Neural cell (in vitro differentiated cells): ENCODE results near the gene SERPINA9. TPM values are rescaled to one million over a fixed set of nuclear protein-coding genes. Genes with fewer than 3 reads are reported as not detected.
"Not testable (repeated sequence)": the region's sequence is repeated elsewhere in the genome, so short reads cannot be mapped to it uniquely, and the experiment has no call there.

Experiments
- H2AFZ ChIP-seq: fragments of 200-600, 300-800 bp; sonication (generic), shearing (Covaris generic); 2 replicates; pipeline ENCODE4 v1.6.0; 2014; ENCODE audit warnings: low read depth, mild to moderate bottlenecking, antibody characterized with exemption, low read length, moderate library complexity
- H3F3A ChIP-seq: fragments of 200-600 bp; shearing (Covaris generic); 2 replicates; pipeline ENCODE4 v1.6.1; 2016; ENCODE audit warnings: mild to moderate bottlenecking, moderate library complexity, mixed read lengths, antibody characterized with exemption, low read length; ENCODE audit not compliant: insufficient read depth, poor library complexity, severe bottlenecking
- H3K27ac ChIP-seq: fragments of 200-600, 300-800 bp; sonication (generic), shearing (Covaris generic); 2 replicates; pipeline ENCODE4 v1.5.1; 2014; ENCODE audit warnings: mild to moderate bottlenecking, low read length, moderate library complexity
- H3K27me3 ChIP-seq: fragments of 300-800, 200-600 bp; sonication (generic), shearing (Covaris generic); 2 replicates; pipeline ENCODE4 v1.6.0; 2014; ENCODE audit warnings: mild to moderate bottlenecking, low read depth, low read length, moderate library complexity; ENCODE audit not compliant: insufficient read depth
- H3K36me3 ChIP-seq: fragments of 300-800, 200-600 bp; sonication (generic), shearing (Covaris generic); 2 replicates; pipeline ENCODE4 v1.5.1; 2014; ENCODE audit warnings: mild to moderate bottlenecking, antibody characterized with exemption, low read length, moderate library complexity; ENCODE audit not compliant: insufficient read depth
- H3K4me2 ChIP-seq: fragments of 300-800, 200-600 bp; sonication (generic), shearing (Covaris generic); 2 replicates; pipeline ENCODE4 v1.6.0; 2014; ENCODE audit warnings: mild to moderate bottlenecking, low read length
- H3K4me3 ChIP-seq: fragments of 300-800, 200-600 bp; sonication (generic), shearing (Covaris generic); 2 replicates; pipeline ENCODE4 v1.5.1; 2014; ENCODE audit warnings: mild to moderate bottlenecking, low read length, moderate library complexity
- H3K79me2 ChIP-seq: fragments of 200-600 bp; shearing (Covaris generic); replicated peaks from 2 replicates; pipeline ENCODE4 v1.6.0; 2014; ENCODE audit warnings: mild to moderate bottlenecking, low read length, moderate library complexity; ENCODE audit not compliant: insufficient read depth
- H3K9ac ChIP-seq: fragments of 300-800, 200-600 bp; sonication (generic), shearing (Covaris generic); 2 replicates; pipeline ENCODE4 v1.6.1; 2016; ENCODE audit warnings: mild to moderate bottlenecking, low read length, mixed read lengths
- H3K9me2 ChIP-seq: fragments of 200-600 bp; shearing (Covaris generic); 2 replicates; pipeline ENCODE4 v1.6.1; 2016; ENCODE audit warnings: mild to moderate bottlenecking, low read length, mixed read lengths; ENCODE audit not compliant: insufficient read depth
- H3K9me3 ChIP-seq: fragments of 200-600, 300-800 bp; sonication (generic), shearing (Covaris generic); 2 replicates; pipeline ENCODE4 v1.6.1; 2016; ENCODE audit warnings: mild to moderate bottlenecking, mixed run types, low read length, moderate library complexity, mixed read lengths
- H4K20me1 ChIP-seq: fragments of 200-600 bp; shearing (Covaris generic); 2 replicates; pipeline ENCODE4 v1.6.1; 2016; ENCODE audit warnings: mild to moderate bottlenecking, mixed run types; ENCODE audit not compliant: insufficient read depth
- EP300 ChIP-seq: fragments of 450-650 bp; conservative IDR thresholded peaks from 2 replicates; pipeline ENCODE4 v1.6.1; 2014; ENCODE audit warnings: antibody characterized with exemption, mild to moderate bottlenecking, moderate library complexity; ENCODE audit not compliant: poor library complexity, severe bottlenecking
- EZH2 ChIP-seq: fragments of 200-600, 300-800 bp; shearing (Covaris generic), sonication (generic); IDR thresholded peaks from 2 replicates; pipeline ENCODE4 v1.6.1; 2014; ENCODE audit warnings: antibody characterized with exemption, low read length, borderline replicate concordance, mild to moderate bottlenecking; ENCODE audit not compliant: insufficient read depth, poor library complexity, severe bottlenecking
- MXI1 ChIP-seq: fragments of 450-650 bp; conservative IDR thresholded peaks from 2 replicates; pipeline ENCODE4 v1.6.1; 2014; ENCODE audit warnings: antibody characterized with exemption, mild to moderate bottlenecking; ENCODE audit not compliant: poor library complexity, severe bottlenecking
- POLR2AphosphoS5 ChIP-seq: IDR thresholded peaks from 2 replicates; pipeline ENCODE4 v1.6.1; 2012
- RAD21 ChIP-seq: fragments of 450-650 bp; conservative IDR thresholded peaks from 2 replicates; pipeline ENCODE4 v1.6.1; 2014; ENCODE audit warnings: antibody characterized with exemption, mild to moderate bottlenecking, moderate library complexity
- REST ChIP-seq: IDR thresholded peaks from 2 replicates; pipeline ENCODE4 v1.6.1; 2012; ENCODE audit warnings: borderline replicate concordance
- polyA plus RNA-seq: library from polyadenylated mRNA; depleted of rRNA; stranded (reverse); fragments of >200 nt; gene quantifications from 2 replicates; pipeline ENCODE4 v1.2.3, GENCODE V29; 2014
- TF ChIP-seq, protein P1 (sequence below): fragments of 450-650 bp; IDR thresholded peaks from 2 replicates; pipeline ENCODE4 v1.5.1; 2014; ENCODE audit warnings: antibody characterized with exemption, mild to moderate bottlenecking, moderate library complexity; ENCODE audit not compliant: poor library complexity, severe bottlenecking

The SERPINA9 gene
- polyA plus RNA-seq, 1 donor from 2014 or later: not detected

GRCh38 chr14:94424371-94424770 is 51.6 kb downstream of the SERPINA9 start:
- Histone ChIP-seq H3K9me3 (no peaks in the 10 kb centered on the region), H3K27me3 (no peaks in the 10 kb centered on the region), H4K20me1 (no peaks in the 10 kb centered on the region), H3K9me2 (no peaks in the 10 kb centered on the region), H2AFZ (no peak overlapping the region), H3F3A (no peaks in the 10 kb centered on the region), H3K79me2 (no peaks in the 10 kb centered on the region), H3K9ac (no peak overlapping the region), H3K4me3 (no peak overlapping the region), H3K27ac (no peak overlapping the region), H3K36me3 (no peaks in the 10 kb centered on the region), H3K4me2 (no peak overlapping the region)
- no peak for TF ChIP-seq RAD21
- no peak for TF ChIP-seq EP300

- H2AFZ ChIP-seq: no peak overlapping the region
- H3K9me3 ChIP-seq: no peaks in the 10 kb centered on the region
- no peak overlapping the region for H3K4me2 ChIP-seq
- H4K20me1 ChIP-seq: no peaks in the 10 kb centered on the region
- H3K27ac ChIP-seq: no peak overlapping the region
- no peak overlapping the region for H3K9ac ChIP-seq
- H3K27me3 ChIP-seq: no peaks in the 10 kb centered on the region
- H3F3A ChIP-seq: no peaks in the 10 kb centered on the region
- H3K79me2 ChIP-seq: no peaks in the 10 kb centered on the region
- no peaks in the 10 kb centered on the region for H3K36me3 ChIP-seq
- no peaks in the 10 kb centered on the region for H3K9me2 ChIP-seq
- no peak for TF ChIP-seq RAD21
- TF ChIP-seq, protein P1, sequence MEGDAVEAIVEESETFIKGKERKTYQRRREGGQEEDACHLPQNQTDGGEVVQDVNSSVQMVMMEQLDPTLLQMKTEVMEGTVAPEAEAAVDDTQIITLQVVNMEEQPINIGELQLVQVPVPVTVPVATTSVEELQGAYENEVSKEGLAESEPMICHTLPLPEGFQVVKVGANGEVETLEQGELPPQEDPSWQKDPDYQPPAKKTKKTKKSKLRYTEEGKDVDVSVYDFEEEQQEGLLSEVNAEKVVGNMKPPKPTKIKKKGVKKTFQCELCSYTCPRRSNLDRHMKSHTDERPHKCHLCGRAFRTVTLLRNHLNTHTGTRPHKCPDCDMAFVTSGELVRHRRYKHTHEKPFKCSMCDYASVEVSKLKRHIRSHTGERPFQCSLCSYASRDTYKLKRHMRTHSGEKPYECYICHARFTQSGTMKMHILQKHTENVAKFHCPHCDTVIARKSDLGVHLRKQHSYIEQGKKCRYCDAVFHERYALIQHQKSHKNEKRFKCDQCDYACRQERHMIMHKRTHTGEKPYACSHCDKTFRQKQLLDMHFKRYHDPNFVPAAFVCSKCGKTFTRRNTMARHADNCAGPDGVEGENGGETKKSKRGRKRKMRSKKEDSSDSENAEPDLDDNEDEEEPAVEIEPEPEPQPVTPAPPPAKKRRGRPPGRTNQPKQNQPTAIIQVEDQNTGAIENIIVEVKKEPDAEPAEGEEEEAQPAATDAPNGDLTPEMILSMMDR: peak; percentile 21
- no peak overlapping the region for H3K4me3 ChIP-seq
Measured at GRCh38 chr14:94423453-94424056, 52.4 kb downstream of the SERPINA9 start.

GRCh38 chr14:94421316-94421715 is 54.7 kb downstream of the SERPINA9 start:
- Histone ChIP-seq H3K9me2 (no peaks in the 10 kb centered on the region), H3K27me3 (no peaks in the 10 kb centered on the region), H3K36me3 (no peaks in the 10 kb centered on the region), H3K4me2 (no peak overlapping the region), H2AFZ (no peak overlapping the region), H3K79me2 (no peaks in the 10 kb centered on the region), H3K9me3 (no peaks in the 10 kb centered on the region), H3F3A (no peaks in the 10 kb centered on the region), H3K4me3 (no peak overlapping the region), H3K27ac (no peak overlapping the region), H4K20me1 (no peaks in the 10 kb centered on the region), H3K9ac (no peak overlapping the region)
- TF ChIP-seq REST: no peak
- no peak for TF ChIP-seq POLR2AphosphoS5
- no peak for TF ChIP-seq EZH2
- no peak for TF ChIP-seq RAD21
- no peak for TF ChIP-seq MXI1

GRCh38 chr14:94417497-94418205 is 58.3 kb downstream of the SERPINA9 start:
- H3K9me2 ChIP-seq, H2AFZ ChIP-seq, H3K27me3 ChIP-seq, H3K9me3 ChIP-seq, H3K36me3 ChIP-seq, H3K4me2 ChIP-seq, H3K4me3 ChIP-seq, H3K79me2 ChIP-seq, H3K9ac ChIP-seq, H4K20me1 ChIP-seq, H3K27ac ChIP-seq, H3F3A ChIP-seq: not testable (repeated sequence)
